Adrenal gland (tissue), 5 donors: Measurements from ENCODE around the gene GFM2.

Experiments used
- POLR2A ChIP-seq, 2 donors: fragments of 450-650 bp; IDR thresholded peaks; one replicate each; pipeline ENCODE4 v1.6.1; 2017; ENCODE audit warnings: antibody characterized with exemption in 2 of 2, mild to moderate bottlenecking in 2 of 2, moderate library complexity in 1 of 2
- TF ChIP-seq, protein P1 (sequence below), 6 experiments: fragments of 450-650 bp in 4 of 6; fragments of 200-600 bp in 2 of 6; sonication (generic) in 1 of 6; IDR thresholded peaks; 1 replicate in 5 of 6; 2 replicates in 1 of 6; pipeline versions ENCODE4 v1.5.1 to v1.8.0; 2016 to 2021; ENCODE audit warnings: antibody characterized with exemption in 6 of 6, mild to moderate bottlenecking in 2 of 6, moderate library complexity in 1 of 6
- donor health status: DM: no; HTN: no; CAD: no.

DNA sequence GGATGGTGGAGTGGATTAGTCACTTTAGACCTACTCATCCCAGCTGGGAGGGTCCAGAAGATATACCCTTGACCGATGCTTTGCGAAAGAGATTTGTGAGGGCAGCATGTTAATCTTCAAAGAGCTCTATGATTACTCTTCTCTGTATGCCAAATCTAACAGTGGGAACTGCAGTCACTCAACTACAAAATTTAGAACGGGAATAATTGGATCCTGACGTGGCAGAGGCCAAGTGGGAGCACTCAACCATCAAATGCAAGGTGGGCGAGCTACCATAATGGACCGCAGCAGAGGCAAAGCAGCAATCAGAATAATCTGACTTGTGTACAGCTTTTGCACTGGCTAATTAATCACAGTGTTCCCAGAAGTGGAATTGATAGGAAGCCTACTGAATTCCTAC, 20.5 kb upstream of the GFM2 start:
- no peak for TF ChIP-seq POLR2A (IDR thresholded peaks at IDR 0.05)
- TF ChIP-seq, protein P1, sequence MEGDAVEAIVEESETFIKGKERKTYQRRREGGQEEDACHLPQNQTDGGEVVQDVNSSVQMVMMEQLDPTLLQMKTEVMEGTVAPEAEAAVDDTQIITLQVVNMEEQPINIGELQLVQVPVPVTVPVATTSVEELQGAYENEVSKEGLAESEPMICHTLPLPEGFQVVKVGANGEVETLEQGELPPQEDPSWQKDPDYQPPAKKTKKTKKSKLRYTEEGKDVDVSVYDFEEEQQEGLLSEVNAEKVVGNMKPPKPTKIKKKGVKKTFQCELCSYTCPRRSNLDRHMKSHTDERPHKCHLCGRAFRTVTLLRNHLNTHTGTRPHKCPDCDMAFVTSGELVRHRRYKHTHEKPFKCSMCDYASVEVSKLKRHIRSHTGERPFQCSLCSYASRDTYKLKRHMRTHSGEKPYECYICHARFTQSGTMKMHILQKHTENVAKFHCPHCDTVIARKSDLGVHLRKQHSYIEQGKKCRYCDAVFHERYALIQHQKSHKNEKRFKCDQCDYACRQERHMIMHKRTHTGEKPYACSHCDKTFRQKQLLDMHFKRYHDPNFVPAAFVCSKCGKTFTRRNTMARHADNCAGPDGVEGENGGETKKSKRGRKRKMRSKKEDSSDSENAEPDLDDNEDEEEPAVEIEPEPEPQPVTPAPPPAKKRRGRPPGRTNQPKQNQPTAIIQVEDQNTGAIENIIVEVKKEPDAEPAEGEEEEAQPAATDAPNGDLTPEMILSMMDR (IDR thresholded peaks at IDR 0.05), result no peak
